Activated naive CD8-positive, alpha-beta T cell treated with anti-CD3 and anti-CD28 coated beads, Interleukin-2, amount 10 ng/mL, durations not matched to agents 7 days and 5 days (primary cell): ENCODE results near the gene ITGA11. TPM values are rescaled to one million over a fixed set of nuclear protein-coding genes. Genes with fewer than 3 reads are reported as not detected.

ENCODE experiments used
- total RNA-seq, 2 experiments: library from RNA; stranded (reverse); gene quantifications; one replicate each; pipeline ENCODE4 v1.2.3, GENCODE V29; 2021

The ITGA11 gene
- total RNA-seq, 2 experiments from 2014 or later = 0.57 to 0.61 TPM

Other genes starting within 250 kb of the ITGA11 start
- 10 to 100 TPM; 10.3 to 12.2 TPM for gene CALML4, start 226.8 kb downstream of the ITGA11 start, total RNA-seq
- gene CLN6, start 202.4 kb downstream of the ITGA11 start, total RNA-seq = 10 to 100 TPM; 38.4 to 42.1 TPM
- gene FEM1B, start 154.4 kb downstream of the ITGA11 start, total RNA-seq = 10 to 100 TPM; 51.9 to 54.0 TPM
- gene CORO2B, start 146.8 kb upstream of the ITGA11 start, total RNA-seq = not detected